NOMO-1 treated with dmso at 0.1 percent for 144 hours (cell line): ENCODE data around the gene RBBP4.
"Not testable (repeated sequence)": the region's sequence is repeated elsewhere in the genome, so short reads cannot be mapped to it uniquely, and the experiment has no call there.

Source experiments
- DNase-seq: peaks from one replicate; lab custom pipeline; 2025; ENCODE audit not compliant: unreplicated experiment; lab: John Stamatoyannopoulos, UW

Gene RBBP4

DNA sequence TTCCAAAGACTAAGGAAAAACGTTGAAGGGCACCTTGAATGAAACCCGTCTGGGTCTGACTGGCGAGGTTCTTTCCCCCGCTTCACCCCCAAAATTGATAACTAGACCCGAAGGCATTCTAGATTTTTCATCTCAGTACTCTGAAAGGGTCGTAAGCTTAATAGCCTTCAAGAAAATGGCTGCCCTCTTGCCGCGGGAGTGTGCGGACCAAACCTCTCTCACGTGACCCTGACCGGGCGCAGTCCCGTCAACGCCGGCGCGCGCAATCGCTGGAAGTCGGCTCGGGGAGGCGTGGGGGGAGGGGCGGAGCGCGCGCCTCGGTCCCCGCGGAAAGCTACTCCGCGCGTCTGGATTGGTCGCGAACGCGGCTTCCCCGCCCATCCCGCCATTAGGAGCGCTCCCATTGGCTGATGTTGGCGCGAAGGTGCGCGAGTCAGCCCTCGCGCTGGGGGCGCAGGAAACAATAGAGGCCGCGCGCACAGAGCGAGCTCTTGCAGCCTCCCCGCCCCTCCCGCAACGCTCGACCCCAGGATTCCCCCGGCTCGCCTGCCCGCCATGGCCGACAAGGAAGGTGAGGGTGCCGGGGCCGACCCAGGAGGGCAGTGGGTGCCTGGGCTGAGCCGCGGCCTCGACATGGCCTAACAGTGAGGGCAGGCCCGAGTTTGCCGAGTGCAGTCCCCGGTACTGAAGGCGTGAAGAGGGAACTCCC is at the start of gene RBBP4:
RBBP4 (plus strand) TSS at position 457 of the 709 bp plus-strand sequence; CDS start at position 556, 99 bp downstream.
- DNase-seq = peak; percentile 96

DNA sequence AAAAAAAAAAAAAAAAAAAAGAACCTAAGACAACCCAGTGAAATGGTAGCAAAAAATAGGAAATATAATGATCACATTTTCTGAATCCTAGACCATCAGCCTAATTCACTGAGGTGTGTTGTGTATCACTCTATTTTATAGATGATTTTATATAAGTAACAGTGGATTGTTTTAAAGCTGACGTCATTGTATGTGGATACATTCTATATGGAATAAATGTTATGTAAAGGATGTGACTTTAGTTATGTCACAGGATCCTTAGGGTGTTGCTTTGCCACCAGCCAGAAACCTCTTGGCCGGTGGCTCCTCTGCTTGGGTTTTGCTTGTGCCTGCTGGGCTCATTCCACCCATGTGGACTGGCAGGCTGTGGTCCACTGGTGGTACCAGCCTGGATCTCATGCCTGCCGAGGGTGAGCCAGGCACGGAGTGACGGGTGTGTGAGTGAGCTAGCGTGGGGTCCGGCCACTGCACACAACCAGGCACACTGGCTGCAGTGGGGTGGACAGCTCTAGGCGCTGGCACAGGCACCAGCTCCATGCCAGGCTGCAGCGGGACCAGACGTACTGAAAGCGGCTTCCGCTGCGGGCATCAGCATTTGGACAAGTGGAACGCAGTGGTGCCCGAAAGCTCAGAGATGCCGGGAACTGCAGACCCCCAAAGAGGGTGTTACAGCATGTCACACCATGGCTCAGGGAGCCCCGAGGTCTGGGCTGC is 45.1 kb upstream of the RBBP4 start:
- no peak for DNase-seq

DNA sequence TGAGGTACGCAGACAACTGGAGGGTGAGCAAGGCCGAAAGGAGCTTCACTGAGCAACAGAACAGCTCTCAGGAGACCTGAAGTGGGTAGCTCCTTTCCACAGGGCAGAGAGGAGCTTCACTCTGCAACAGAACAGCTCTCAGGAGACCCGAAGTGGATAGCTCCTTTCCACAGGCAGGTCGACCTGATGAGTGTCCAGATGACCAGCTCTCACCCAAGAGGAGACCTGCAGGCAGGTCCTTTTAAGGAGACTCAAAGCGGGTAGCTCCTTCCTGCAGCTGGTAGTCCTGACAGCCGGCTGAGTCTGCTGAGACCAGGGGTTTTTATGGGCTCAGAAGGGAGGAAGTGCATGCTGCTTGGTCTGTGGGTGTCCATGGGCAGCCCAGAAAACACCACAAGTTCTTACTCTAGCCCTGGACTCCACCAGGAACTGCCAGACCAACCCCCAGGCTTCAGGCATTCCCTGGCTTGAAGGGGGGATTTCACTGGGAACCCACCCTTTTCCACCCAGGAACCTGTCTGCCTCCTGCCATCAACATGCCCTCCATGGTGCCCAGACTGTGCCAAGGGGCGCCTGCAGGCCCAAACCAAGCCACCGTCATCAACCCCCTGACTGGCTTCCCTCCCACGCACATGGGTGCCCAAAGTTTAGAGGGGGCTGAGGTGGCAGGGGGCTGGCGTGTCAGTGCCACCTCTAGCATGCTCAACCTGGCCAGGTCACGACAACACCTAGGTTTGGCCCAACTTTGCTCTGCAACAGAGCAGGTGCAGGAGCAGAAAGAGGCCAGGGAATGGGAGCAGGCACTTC is 44.2 kb upstream of the RBBP4 start:
- no peak for DNase-seq

DNA sequence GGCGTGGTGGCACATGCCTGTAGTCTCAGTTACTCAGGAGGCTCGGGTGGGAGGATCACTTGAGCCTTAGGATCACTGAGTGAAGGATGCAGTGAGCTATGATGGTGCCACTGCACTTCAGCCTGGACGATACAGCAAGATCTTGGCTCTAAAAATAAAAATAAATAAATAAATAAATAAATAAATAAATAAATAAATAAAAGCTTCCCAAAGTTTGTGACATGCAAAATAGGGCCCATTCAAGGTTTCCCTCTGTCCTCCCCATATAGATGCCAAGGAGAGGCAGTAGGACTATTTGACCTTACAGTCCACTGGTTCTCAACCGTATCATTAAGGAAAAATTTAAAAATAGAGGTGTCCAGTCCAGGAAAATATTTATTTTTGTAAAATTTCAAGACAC is 41.8 kb upstream of the RBBP4 start:
- DNase-seq = no peak

DNA sequence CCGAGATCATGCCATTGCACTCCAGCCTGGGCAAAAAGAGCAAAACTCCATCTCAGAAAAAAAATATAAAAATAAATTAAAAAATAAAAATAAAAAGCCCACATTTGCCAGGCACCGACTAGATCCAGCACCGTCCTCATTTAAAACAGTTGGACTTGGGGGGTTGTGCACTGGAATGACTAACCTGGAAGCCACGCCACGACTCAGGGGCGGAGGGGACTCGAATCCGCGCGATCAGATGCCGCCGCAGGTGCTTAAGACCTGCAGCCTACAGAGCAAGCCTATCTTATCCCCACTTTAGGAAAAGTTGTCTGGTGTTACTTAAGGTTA is 39.2 kb upstream of the RBBP4 start:
- DNase-seq = no peak

DNA sequence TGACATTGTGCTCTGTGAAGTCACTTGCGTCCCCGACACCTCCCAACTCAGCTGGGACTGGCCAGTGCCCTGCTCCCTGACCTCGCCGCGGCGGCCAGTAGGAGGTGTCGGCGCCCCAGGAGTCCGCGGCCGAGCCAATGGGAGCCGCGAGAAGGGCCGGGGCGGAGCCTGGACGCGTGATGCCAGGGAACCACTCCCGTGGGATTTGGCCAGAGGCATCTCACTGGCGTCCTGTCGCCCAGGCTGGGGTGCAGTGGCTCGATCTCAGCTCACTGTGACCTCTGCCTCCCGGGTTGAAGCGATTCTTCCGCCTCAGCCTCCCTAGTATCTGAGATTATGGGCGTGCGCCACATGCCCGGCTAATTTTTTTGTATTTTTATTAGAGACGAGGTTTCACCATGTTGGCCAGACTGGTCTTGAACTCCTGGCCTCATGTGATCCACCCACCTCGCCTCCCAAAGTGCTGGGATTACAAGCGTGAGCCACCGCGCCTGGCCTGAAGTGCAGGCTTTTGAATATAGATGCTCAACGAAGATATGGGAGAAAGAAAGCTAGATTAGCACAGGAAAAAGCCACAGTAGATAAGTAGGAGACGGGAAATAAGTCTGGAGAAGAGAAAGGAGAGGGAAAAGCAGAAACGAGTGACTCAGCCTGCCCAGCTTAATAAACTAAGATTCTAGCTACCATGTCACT is 38.7 kb upstream of the RBBP4 start:
- no peak for DNase-seq

GRCh38 chr1:32613472-32613871 is 37.5 kb upstream of the RBBP4 start:
- no peak for DNase-seq

GRCh38 chr1:32618673-32619221 is 32.3 kb upstream of the RBBP4 start:
- DNase-seq = no peak

DNA sequence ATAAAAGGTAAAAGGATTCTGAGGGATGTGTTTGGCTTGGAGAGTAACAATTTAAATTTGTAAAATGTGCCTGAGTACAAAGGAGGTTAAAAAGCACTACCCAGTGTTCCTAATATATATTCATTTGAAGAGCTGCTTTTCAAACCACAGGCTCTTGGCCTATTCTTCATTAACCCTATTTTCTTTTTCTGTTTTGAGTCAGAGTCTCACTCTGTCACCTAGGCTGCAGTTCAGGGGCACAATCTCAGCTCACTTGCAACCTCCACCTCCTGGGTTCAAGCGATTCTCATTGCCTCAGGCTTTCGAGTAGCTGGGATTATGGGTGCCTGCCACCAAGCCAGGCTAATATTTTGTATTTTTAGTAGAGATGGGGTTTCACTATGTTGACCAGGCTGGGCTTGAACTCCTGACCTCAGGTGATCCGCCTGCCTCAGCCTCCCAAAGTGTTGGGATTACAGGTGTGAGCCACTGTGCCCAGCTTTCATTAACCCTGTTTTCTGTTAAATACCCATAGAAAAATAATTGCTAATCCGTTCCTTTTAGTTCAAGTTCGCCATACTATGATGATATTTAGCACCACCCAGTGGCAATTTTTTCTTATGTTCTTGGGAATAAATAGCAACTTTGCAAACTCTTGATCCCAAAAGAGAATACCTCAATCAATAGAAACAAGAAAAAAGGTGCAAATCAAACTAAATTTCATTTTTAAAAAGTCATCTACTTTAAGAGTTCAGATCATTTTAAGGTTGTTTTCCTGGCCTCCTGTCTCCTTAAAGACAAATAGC is 31.1 kb upstream of the RBBP4 start:
- no peak for DNase-seq

GRCh38 chr1:32622205-32622604 is 28.8 kb upstream of the RBBP4 start:
- no peak for DNase-seq

- no peak for DNase-seq
Observed at GRCh38 chr1:32622806-32623681, 28.0 kb upstream of the RBBP4 start.

- DNase-seq = no peak
Observed at GRCh38 chr1:32623775-32624174, 27.2 kb upstream of the RBBP4 start.

DNA sequence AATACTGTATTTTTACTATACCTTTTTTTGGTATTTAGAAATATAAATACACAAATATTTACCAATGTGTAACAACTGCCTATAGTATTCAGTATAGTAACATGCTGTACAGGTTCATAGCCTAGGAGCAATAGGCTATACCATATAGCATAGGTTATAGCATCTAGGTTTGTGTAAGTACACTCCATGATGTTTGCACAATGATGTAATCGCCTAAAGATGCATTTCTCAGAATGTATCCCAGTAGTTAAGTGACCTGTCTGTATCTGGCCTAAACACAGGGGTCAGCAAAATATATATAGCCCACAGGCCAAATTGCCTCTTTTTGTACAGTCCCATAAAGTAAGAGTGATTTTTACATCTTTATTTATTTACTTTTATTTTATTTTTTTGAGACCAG is 24.8 kb upstream of the RBBP4 start:
- DNase-seq = no peak

GRCh38 chr1:32627596-32628162 is 23.3 kb upstream of the RBBP4 start:
- DNase-seq = peak; percentile 52

DNA sequence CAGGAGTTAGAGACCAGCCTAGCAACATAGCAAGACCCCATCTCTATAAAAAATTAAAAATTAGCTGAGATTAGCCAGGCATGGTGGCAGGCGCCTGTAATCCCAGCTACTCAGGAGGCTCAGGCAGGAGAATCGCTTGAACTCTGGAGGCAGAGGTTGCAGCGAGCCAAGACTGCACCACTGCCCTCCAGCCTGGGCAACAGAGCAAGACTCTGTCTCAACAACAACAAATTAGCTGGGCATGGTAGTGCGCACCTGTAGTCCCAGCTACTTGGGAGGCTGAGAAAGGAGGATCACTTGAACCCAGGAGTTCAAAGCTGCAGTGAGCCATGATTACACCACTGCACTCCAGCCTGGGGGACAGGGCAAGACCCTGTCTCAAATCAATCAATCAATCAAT is 20.8 kb upstream of the RBBP4 start:
- DNase-seq = not testable (repeated sequence)

DNA sequence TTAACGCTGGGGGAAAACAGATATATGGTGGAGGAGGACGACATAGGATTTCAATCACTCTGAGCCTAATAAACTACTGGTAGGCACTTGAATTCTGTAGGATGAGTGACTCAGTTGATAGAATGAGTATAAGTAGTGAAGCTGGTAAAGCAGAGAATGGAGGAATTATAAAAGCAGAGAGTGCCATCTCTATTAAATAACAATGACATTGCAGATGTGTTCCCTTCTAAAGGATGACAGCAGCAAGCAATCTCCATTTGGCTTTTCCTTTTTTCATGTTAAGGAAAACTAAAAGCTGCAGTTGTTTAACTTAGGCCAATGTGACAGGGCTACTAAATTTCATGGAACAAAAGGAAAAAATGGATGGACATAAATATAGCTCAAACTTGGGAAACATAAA is 18.2 kb upstream of the RBBP4 start:
- DNase-seq = no peak

- no peak for DNase-seq
Observed at GRCh38 chr1:32635508-32636277, 15.3 kb upstream of the RBBP4 start.

GRCh38 chr1:32636914-32637645 is 13.9 kb upstream of the RBBP4 start:
- DNase-seq = peak; percentile 49
